Measurements from ENCODE around the gene DPM1. TPM values are rescaled to one million over a fixed set of nuclear protein-coding genes. Genes with fewer than 3 reads are reported as not detected.
A peak's percentile ranks its signal among the peaks of the same experiment; 100 is the strongest.

The DPM1 gene
- total and polyA plus RNA-seq, 12 donors, result 29.4 to 52.8 (median 48.0) TPM

- no peaks in the 10 kb centered on the region for H3K36me3 ChIP-seq
- no peaks in the 10 kb centered on the region for H3K9me3 ChIP-seq
- no peak for DNase-seq
- intact Hi-C loops (cut with DNase I), result no loop called here
- H3K27ac ChIP-seq, result no peak overlapping the region
- H3K4me3 ChIP-seq, result no peak overlapping the region
- no peaks in the 10 kb centered on the region for H3K4me1 ChIP-seq
- H3K27me3 ChIP-seq, result peaks cover 0 to 68% (median 41%) of the 10 kb centered on the region in 7 donors
- TF ChIP-seq CTCF (IDR thresholded peaks at IDR 0.05), result no peak
- ATAC-seq, result no peak
- WGBS, 2 donors, result 44 to 47% methylated on average over 10 of the region's 10 CpGs
Measured at GRCh38 chr20:50996901-50997865, 38.9 kb upstream of the DPM1 start.

- no peak for ATAC-seq
- Histone ChIP-seq H3K4me1 (no peaks in the 10 kb centered on the region), H3K36me3 (no peaks in the 10 kb centered on the region), H3K9me3 (no peaks in the 10 kb centered on the region), H3K4me3 (no peak overlapping the region), H3K27ac (no peak overlapping the region), H3K27me3 (peaks cover 0 to 67% (median 53%) of the 10 kb centered on the region in 7 donors)
- WGBS, 2 donors, result 86 to 88% methylated on average over 5 of the region's 5 CpGs
- no peak for DNase-seq
- intact Hi-C loops (cut with DNase I), result no loop called here
- no peak for TF ChIP-seq CTCF (IDR thresholded peaks at IDR 0.05)
Measured at GRCh38 chr20:50995506-50995905, 37.2 kb upstream of the DPM1 start.

GRCh38 chr20:50993876-50994275, 35.5 kb upstream of the DPM1 start:
- intact Hi-C loops (cut with DNase I), result loop anchor here in 1 of 10 donors (5.0 kb wide), 1 partner anchor 328 kb away; no protein-coding TSS in a partner anchor
- no peak for TF ChIP-seq CTCF (IDR thresholded peaks at IDR 0.05)
- Histone ChIP-seq H3K36me3 (no peaks in the 10 kb centered on the region), H3K27me3 (peaks cover 0 to 57% (median 40%) of the 10 kb centered on the region in 7 donors), H3K9me3 (no peaks in the 10 kb centered on the region), H3K4me3 (no peak overlapping the region), H3K4me1 (no peaks in the 10 kb centered on the region), H3K27ac (no peak overlapping the region)
- DNase-seq (no peak), ATAC-seq (no peak)
- 79 to 80% methylated on average over 9 of the region's 9 CpGs for WGBS, 2 donors

GRCh38 chr20:50992733-50993457, 34.6 kb upstream of the DPM1 start:
- no peak overlapping the region for H3K4me3 ChIP-seq
- ATAC-seq (peak in 3 of 8 donors; percentile 33 to 66 (median 33)), DNase-seq (no peak)
- peaks cover 0 to 49% (median 31%) of the 10 kb centered on the region in 7 donors for H3K27me3 ChIP-seq
- H3K4me1 ChIP-seq, result no peaks in the 10 kb centered on the region
- no peaks in the 10 kb centered on the region for H3K9me3 ChIP-seq
- TF ChIP-seq CTCF (IDR thresholded peaks at IDR 0.05), result peak in 7 of 9 donors; percentile 38 to 59 (median 50)
- H3K36me3 ChIP-seq, result no peaks in the 10 kb centered on the region
- intact Hi-C loops (cut with DNase I), result loop anchor here in 1 of 10 donors (5.0 kb wide), 1 partner anchor 329 kb away; no protein-coding TSS in a partner anchor
- 32 to 33% methylated on average over 13 of the region's 13 CpGs for WGBS, 2 donors
- H3K27ac ChIP-seq, result no peak overlapping the region
